ENCODE results near the gene DOCK1. TPM values are rescaled to one million over a fixed set of nuclear protein-coding genes. Genes with fewer than 3 reads are reported as not detected.

The DOCK1 gene
- polyA plus RNA-seq, 10 donors = 29.4 to 45.4 (median 34.4) TPM

- DNase-seq = no peak
Observed at GRCh38 chr10:126950401-126951105, 45.3 kb downstream of the DOCK1 start.

GRCh38 chr10:126953886-126954285 is 48.7 kb downstream of the DOCK1 start:
- no peak for DNase-seq

- DNase-seq = no peak
Observed at GRCh38 chr10:126955396-126955795, 50.2 kb downstream of the DOCK1 start.

GRCh38 chr10:126955934-126956711 is 50.9 kb downstream of the DOCK1 start:
- no peak for DNase-seq

- DNase-seq = no peak
Observed at GRCh38 chr10:126956712-126957108, 51.5 kb downstream of the DOCK1 start.

GRCh38 chr10:126957111-126957510 is 51.9 kb downstream of the DOCK1 start:
- no peak for DNase-seq

- DNase-seq = no peak
Observed at GRCh38 chr10:126959431-126959830, 54.2 kb downstream of the DOCK1 start.

GRCh38 chr10:126959906-126960685 is 54.9 kb downstream of the DOCK1 start:
- no peak for DNase-seq

- DNase-seq = no peak
Observed at GRCh38 chr10:126963354-126963753, 58.1 kb downstream of the DOCK1 start.

- no peak for DNase-seq
Observed at GRCh38 chr10:126964190-126964589, 59.0 kb downstream of the DOCK1 start.

- no peak for DNase-seq
Observed at GRCh38 chr10:126966938-126967337, 61.7 kb downstream of the DOCK1 start.

- no peak for DNase-seq
Observed at GRCh38 chr10:126969310-126969709, 64.1 kb downstream of the DOCK1 start.

GRCh38 chr10:126972635-126973414 is 67.6 kb downstream of the DOCK1 start:
- DNase-seq = peak; percentile 4 to 58 (median 36)

GRCh38 chr10:126975221-126975620 is 70.0 kb downstream of the DOCK1 start:
- no peak for DNase-seq

GRCh38 chr10:126977216-126977615 is 72.0 kb downstream of the DOCK1 start:
- no peak for DNase-seq

- no peak for DNase-seq
Observed at GRCh38 chr10:126979311-126979710, 74.1 kb downstream of the DOCK1 start.

GRCh38 chr10:126993208-126993607 is 88.0 kb downstream of the DOCK1 start:
- DNase-seq = no peak

- no peak for DNase-seq
Observed at GRCh38 chr10:126997801-126998590, 92.8 kb downstream of the DOCK1 start.

- DNase-seq = no peak
Observed at GRCh38 chr10:127000598-127000997, 95.4 kb downstream of the DOCK1 start.

- no peak for DNase-seq
Observed at GRCh38 chr10:127003032-127003685, 97.9 kb downstream of the DOCK1 start.

Data from muscle of back (tissue), 11 donors.